ENCODE data around the gene SCARB1.

GRCh38 chr12:124835656-124836410 lies 27.8 kb downstream of the SCARB1 start:
- no peak for TF ChIP-seq CTCF (conservative IDR thresholded peaks at IDR 0.05; ENCODE audit: low read depth in 2 of 2)
- no peak for TF ChIP-seq POLR2AphosphoS5 (IDR thresholded peaks at IDR 0.05; ENCODE audit: low read depth)
- no peak for TF ChIP-seq EZH2phosphoT487 (IDR thresholded peaks at IDR 0.05; ENCODE audit: unreplicated experiment)
- TF ChIP-seq ZNF114 (CRISPR knock-in tag; IDR thresholded peaks at IDR 0.05) = no peak

All from GM23338 (cell line).